Mesenchymal stem cell (in vitro differentiated cells and primary cell): Measurements from ENCODE around the gene CASS4.

ENCODE experiments used
- DNase-seq: peaks from one replicate; pipeline ENCODE4 v3.0.0-alpha.2; 2013
- H2AFZ ChIP-seq: one replicate; pipeline ENCODE4 v1.6.1; 2013; ENCODE audit warnings: low read depth, mild to moderate bottlenecking, control low read depth, inconsistent platforms, low read length, moderate library complexity
- H2AK5ac ChIP-seq: 2 replicates; pipeline ENCODE4 v1.6.1; 2013; ENCODE audit warnings: low read length, moderate library complexity, mild to moderate bottlenecking, inconsistent platforms; ENCODE audit not compliant: severe bottlenecking
- H2BK120ac ChIP-seq: one replicate; pipeline ENCODE4 v1.6.1; 2013; ENCODE audit warnings: low read depth, mild to moderate bottlenecking, inconsistent platforms, low read length, moderate library complexity
- H2BK12ac ChIP-seq, 2 experiments: one replicate each; pipeline ENCODE4 v1.6.1; 2013; ENCODE audit warnings: inconsistent platforms in 2 of 2, low read length in 2 of 2, mild to moderate bottlenecking in 2 of 2, moderate library complexity in 2 of 2, control low read depth in 1 of 2
- H2BK15ac ChIP-seq: one replicate; pipeline ENCODE4 v1.6.1; 2013; ENCODE audit warnings: mild to moderate bottlenecking, low read depth, inconsistent platforms; ENCODE audit not compliant: poor library complexity, severe bottlenecking
- H2BK5ac ChIP-seq: 2 replicates; pipeline ENCODE4 v1.6.1; 2013; ENCODE audit warnings: low read depth, mild to moderate bottlenecking, low read length, control low read depth, inconsistent platforms; ENCODE audit not compliant: poor library complexity, severe bottlenecking
- H3K14ac ChIP-seq, 2 experiments: one replicate each; pipeline ENCODE4 v1.6.1; 2013; ENCODE audit warnings: inconsistent platforms in 2 of 2, low read length in 2 of 2, control low read depth in 1 of 2, mild to moderate bottlenecking in 1 of 2, moderate library complexity in 1 of 2
- H3K18ac ChIP-seq, 2 experiments: one replicate each; pipeline ENCODE4 v1.6.1; 2013; ENCODE audit warnings: inconsistent platforms in 2 of 2, low read length in 2 of 2, control low read depth in 1 of 2, low read depth in 1 of 2, mild to moderate bottlenecking in 1 of 2
- H3K23ac ChIP-seq, 2 experiments: one replicate each; pipeline ENCODE4 v1.6.1; 2013; ENCODE audit warnings: inconsistent platforms in 2 of 2, low read length in 2 of 2, mild to moderate bottlenecking in 2 of 2, moderate library complexity in 2 of 2, control low read depth in 1 of 2
- H3K27ac ChIP-seq: 2 replicates; pipeline ENCODE4 v1.5.1; 2013; ENCODE audit warnings: mild to moderate bottlenecking, moderate library complexity, low read length, control low read depth, inconsistent platforms; ENCODE audit not compliant: poor library complexity, severe bottlenecking
- H3K27me3 ChIP-seq, 2 experiments: 2 replicates each; pipeline versions ENCODE4 v1.6.1 to v1.7.0; 2013; ENCODE audit warnings: low read length in 2 of 2, mild to moderate bottlenecking in 2 of 2, moderate library complexity in 2 of 2, control low read depth in 1 of 2, inconsistent platforms in 1 of 2; ENCODE audit not compliant: control insufficient read depth in 1 of 2, insufficient read depth in 1 of 2
- H3K36me3 ChIP-seq, 2 experiments: 2 replicates each; pipeline versions ENCODE4 v1.6.1 to v1.7.0; 2013; ENCODE audit warnings: low read length in 2 of 2, control low read depth in 1 of 2, inconsistent platforms in 1 of 2, low read depth in 1 of 2, mild to moderate bottlenecking in 1 of 2; ENCODE audit not compliant: insufficient read depth in 2 of 2, control insufficient read depth in 1 of 2
- H3K4ac ChIP-seq, 2 experiments: one replicate each; pipeline ENCODE4 v1.6.1; 2013; ENCODE audit warnings: inconsistent platforms in 2 of 2, low read length in 2 of 2, mild to moderate bottlenecking in 2 of 2, moderate library complexity in 2 of 2, control low read depth in 1 of 2, low read depth in 1 of 2
- H3K4me1 ChIP-seq: 2 replicates; pipeline ENCODE4 v1.6.1; 2013; ENCODE audit warnings: low read depth, low read length, control low read depth; ENCODE audit not compliant: control insufficient read depth, insufficient read depth
- H3K4me2 ChIP-seq: 2 replicates; pipeline ENCODE4 v1.6.1; 2013; ENCODE audit warnings: low read length, mild to moderate bottlenecking, inconsistent platforms; ENCODE audit not compliant: poor library complexity, severe bottlenecking
- H3K4me3 ChIP-seq, 2 experiments: 2 replicates each; pipeline versions ENCODE4 v1.5.1 to v1.7.0; 2013; ENCODE audit warnings: low read length in 2 of 2, mild to moderate bottlenecking in 2 of 2, control low read depth in 1 of 2, low read depth in 1 of 2; ENCODE audit not compliant: insufficient read depth in 1 of 2
- H3K79me1 ChIP-seq: replicated peaks from 2 replicates; pipeline ENCODE4 v1.6.1; 2013; ENCODE audit warnings: mild to moderate bottlenecking, control low read depth, low read length, inconsistent platforms; ENCODE audit not compliant: poor library complexity, severe bottlenecking
- H3K9ac ChIP-seq: 2 replicates; pipeline ENCODE4 v1.7.0; 2013; ENCODE audit warnings: mild to moderate bottlenecking, low read length, moderate library complexity
- H3K9me3 ChIP-seq: 2 replicates; pipeline ENCODE4 v1.7.0; 2013; ENCODE audit warnings: mild to moderate bottlenecking, low read length; ENCODE audit not compliant: control insufficient read depth
- H4K8ac ChIP-seq: one replicate; pipeline ENCODE4 v1.6.1; 2013; ENCODE audit warnings: inconsistent platforms, mild to moderate bottlenecking, low read length, moderate library complexity
- H4K91ac ChIP-seq: one replicate; pipeline ENCODE4 v1.6.1; 2013; ENCODE audit warnings: mild to moderate bottlenecking, low read length, inconsistent platforms
- WGBS: methylation state at CpG from one replicate; pipeline ENCODE4 v1.1.7; 2013; ENCODE audit warnings: mixed read lengths; 5-methylcytosine and 5-hydroxymethylcytosine counted together

CASS4 gene

GRCh38 chr20:56420940-56421688 is 9.1 kb downstream of the CASS4 start:
- no peak overlapping the region for H4K8ac ChIP-seq
- H3K18ac ChIP-seq, result no peak overlapping the region
- no peak overlapping the region for H3K27ac ChIP-seq
- no peak overlapping the region for H3K14ac ChIP-seq
- no peak overlapping the region for H2BK15ac ChIP-seq
- H2BK12ac ChIP-seq, result no peak overlapping the region
- no peak overlapping the region for H2BK5ac ChIP-seq
- H2AFZ ChIP-seq, result no peak overlapping the region
- H3K4ac ChIP-seq, result no peak overlapping the region
- WGBS, result 95% methylated on average over 9 of the region's 11 CpGs
- H3K36me3 ChIP-seq, result peaks cover 0 to 4% of the 10 kb centered on the region in 2 experiments
- H2BK120ac ChIP-seq, result no peak overlapping the region
- H3K4me1 ChIP-seq, result peaks cover 18% of the 10 kb centered on the region
- H3K79me1 ChIP-seq, result no peaks in the 10 kb centered on the region
- no peak overlapping the region for H3K4me3 ChIP-seq
- no peak overlapping the region for H3K4me2 ChIP-seq
- no peak overlapping the region for H3K9ac ChIP-seq
- no peaks in the 10 kb centered on the region for H3K9me3 ChIP-seq
- H4K91ac ChIP-seq, result no peak overlapping the region
- H2AK5ac ChIP-seq, result no peak overlapping the region
- H3K27me3 ChIP-seq, result peaks cover 0 to 10% of the 10 kb centered on the region in 2 experiments
- no peak for DNase-seq
- H3K23ac ChIP-seq, result no peak overlapping the region

- Histone ChIP-seq H3K79me1 (no peaks in the 10 kb centered on the region), H3K23ac (no peak overlapping the region), H3K27me3 (peaks cover 0 to 12% of the 10 kb centered on the region in 2 experiments), H3K18ac (peak overlapping the region; percentile 64 to 81), H3K14ac (no peak overlapping the region), H3K27ac (peak overlapping the region; percentile 87), H3K9ac (no peak overlapping the region), H4K91ac (peak overlapping the region; percentile 30), H2BK15ac (no peak overlapping the region), H3K9me3 (no peaks in the 10 kb centered on the region), H2BK120ac (peak overlapping the region; percentile 57), H3K36me3 (peaks cover 0 to under 1% of the 10 kb centered on the region in 2 experiments), H2BK12ac (peak overlapping the region in 1 of 2 experiments; percentile 92), H2BK5ac (no peak overlapping the region), H2AK5ac (peak overlapping the region; percentile 74), H3K4ac (peak overlapping the region in 1 of 2 experiments; percentile 48), H3K4me1 (peaks cover 18% of the 10 kb centered on the region), H2AFZ (no peak overlapping the region), H4K8ac (peak overlapping the region; percentile 47), H3K4me2 (peak overlapping the region; percentile 23), H3K4me3 (no peak overlapping the region)
- 58% methylated on average over 8 of the region's 9 CpGs for WGBS
- peak; percentile 69 for DNase-seq
Observed at GRCh38 chr20:56422076-56422823, 10.2 kb downstream of the CASS4 start.

GRCh38 chr20:56422824-56423189 is 10.7 kb downstream of the CASS4 start:
- Histone ChIP-seq H3K18ac (peak overlapping the region in 1 of 2 experiments; percentile 94), H2BK120ac (peak overlapping the region; percentile 46), H2BK5ac (peak overlapping the region; percentile 63), H3K27me3 (peaks cover 0 to 14% of the 10 kb centered on the region in 2 experiments), H4K91ac (peak overlapping the region; percentile 63), H3K4me1 (peaks cover 14% of the 10 kb centered on the region), H3K27ac (peak overlapping the region; percentile 87), H3K9me3 (no peaks in the 10 kb centered on the region), H3K4me3 (no peak overlapping the region), H3K79me1 (no peaks in the 10 kb centered on the region), H3K4ac (peak overlapping the region; percentile 61 to 81), H2BK12ac (peak overlapping the region in 1 of 2 experiments; percentile 97), H2BK15ac (no peak overlapping the region), H2AFZ (peak overlapping the region; percentile 85), H3K23ac (no peak overlapping the region), H3K9ac (no peak overlapping the region), H4K8ac (peak overlapping the region; percentile 94), H2AK5ac (no peak overlapping the region), H3K14ac (no peak overlapping the region), H3K4me2 (peak overlapping the region; percentile 27), H3K36me3 (no peaks in the 10 kb centered on the region)
- no peak for DNase-seq
- 31% methylated on average over 2 of the region's 4 CpGs for WGBS

GRCh38 chr20:56423211-56423610 is 11.2 kb downstream of the CASS4 start:
- H2BK15ac ChIP-seq, result no peak overlapping the region
- H3K4me2 ChIP-seq, result no peak overlapping the region
- H4K91ac ChIP-seq, result no peak overlapping the region
- no peak overlapping the region for H3K4me3 ChIP-seq
- H3K27me3 ChIP-seq, result peaks cover 0 to 18% of the 10 kb centered on the region in 2 experiments
- no peak overlapping the region for H3K18ac ChIP-seq
- H3K14ac ChIP-seq, result no peak overlapping the region
- H2BK5ac ChIP-seq, result no peak overlapping the region
- peaks cover 14% of the 10 kb centered on the region for H3K4me1 ChIP-seq
- H2BK120ac ChIP-seq, result no peak overlapping the region
- no peaks in the 10 kb centered on the region for H3K9me3 ChIP-seq
- no peak overlapping the region for H3K9ac ChIP-seq
- H3K79me1 ChIP-seq, result no peaks in the 10 kb centered on the region
- no peak overlapping the region for H3K23ac ChIP-seq
- no peak overlapping the region for H4K8ac ChIP-seq
- H2AK5ac ChIP-seq, result no peak overlapping the region
- H2BK12ac ChIP-seq, result no peak overlapping the region
- no peak overlapping the region for H3K4ac ChIP-seq
- WGBS, result 100% methylated on average over 1 of the region's 1 CpG
- peak overlapping the region; percentile 87 for H3K27ac ChIP-seq
- no peak overlapping the region for H2AFZ ChIP-seq
- DNase-seq, result no peak
- no peaks in the 10 kb centered on the region for H3K36me3 ChIP-seq
